Testis (tissue), 2 donors: ENCODE measurements around the gene CCR2.

Source experiments
- POLR2A ChIP-seq: fragments of 450-650 bp; IDR thresholded peaks from one replicate; pipeline ENCODE4 v1.6.1; 2017; ENCODE audit warnings: antibody characterized with exemption, mild to moderate bottlenecking, moderate library complexity
- TF ChIP-seq, protein P1 (sequence below), 3 experiments: fragments of 450-650 bp in 2 of 3; fragments of 200-600 bp in 1 of 3; sonication (generic) in 1 of 3; IDR thresholded peaks; one replicate each; pipeline ENCODE4 v1.5.1; 2016 to 2019; ENCODE audit warnings: antibody characterized with exemption in 3 of 3, mild to moderate bottlenecking in 2 of 3, moderate library complexity in 1 of 3

- TF ChIP-seq, protein P1, sequence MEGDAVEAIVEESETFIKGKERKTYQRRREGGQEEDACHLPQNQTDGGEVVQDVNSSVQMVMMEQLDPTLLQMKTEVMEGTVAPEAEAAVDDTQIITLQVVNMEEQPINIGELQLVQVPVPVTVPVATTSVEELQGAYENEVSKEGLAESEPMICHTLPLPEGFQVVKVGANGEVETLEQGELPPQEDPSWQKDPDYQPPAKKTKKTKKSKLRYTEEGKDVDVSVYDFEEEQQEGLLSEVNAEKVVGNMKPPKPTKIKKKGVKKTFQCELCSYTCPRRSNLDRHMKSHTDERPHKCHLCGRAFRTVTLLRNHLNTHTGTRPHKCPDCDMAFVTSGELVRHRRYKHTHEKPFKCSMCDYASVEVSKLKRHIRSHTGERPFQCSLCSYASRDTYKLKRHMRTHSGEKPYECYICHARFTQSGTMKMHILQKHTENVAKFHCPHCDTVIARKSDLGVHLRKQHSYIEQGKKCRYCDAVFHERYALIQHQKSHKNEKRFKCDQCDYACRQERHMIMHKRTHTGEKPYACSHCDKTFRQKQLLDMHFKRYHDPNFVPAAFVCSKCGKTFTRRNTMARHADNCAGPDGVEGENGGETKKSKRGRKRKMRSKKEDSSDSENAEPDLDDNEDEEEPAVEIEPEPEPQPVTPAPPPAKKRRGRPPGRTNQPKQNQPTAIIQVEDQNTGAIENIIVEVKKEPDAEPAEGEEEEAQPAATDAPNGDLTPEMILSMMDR (IDR thresholded peaks at IDR 0.05), result no peak
- no peak for TF ChIP-seq POLR2A
Measured at GRCh38 chr3:46399557-46399956, 45.6 kb downstream of the CCR2 start.
